ENCODE data around the gene PPM1N. TPM values are rescaled to one million over a fixed set of nuclear protein-coding genes. Genes with fewer than 3 reads are reported as not detected.

Gene PPM1N
- total and polyA plus RNA-seq, 12 donors: 0.33 to 3.7 (median 1.6) TPM; not detected in 2

DNA sequence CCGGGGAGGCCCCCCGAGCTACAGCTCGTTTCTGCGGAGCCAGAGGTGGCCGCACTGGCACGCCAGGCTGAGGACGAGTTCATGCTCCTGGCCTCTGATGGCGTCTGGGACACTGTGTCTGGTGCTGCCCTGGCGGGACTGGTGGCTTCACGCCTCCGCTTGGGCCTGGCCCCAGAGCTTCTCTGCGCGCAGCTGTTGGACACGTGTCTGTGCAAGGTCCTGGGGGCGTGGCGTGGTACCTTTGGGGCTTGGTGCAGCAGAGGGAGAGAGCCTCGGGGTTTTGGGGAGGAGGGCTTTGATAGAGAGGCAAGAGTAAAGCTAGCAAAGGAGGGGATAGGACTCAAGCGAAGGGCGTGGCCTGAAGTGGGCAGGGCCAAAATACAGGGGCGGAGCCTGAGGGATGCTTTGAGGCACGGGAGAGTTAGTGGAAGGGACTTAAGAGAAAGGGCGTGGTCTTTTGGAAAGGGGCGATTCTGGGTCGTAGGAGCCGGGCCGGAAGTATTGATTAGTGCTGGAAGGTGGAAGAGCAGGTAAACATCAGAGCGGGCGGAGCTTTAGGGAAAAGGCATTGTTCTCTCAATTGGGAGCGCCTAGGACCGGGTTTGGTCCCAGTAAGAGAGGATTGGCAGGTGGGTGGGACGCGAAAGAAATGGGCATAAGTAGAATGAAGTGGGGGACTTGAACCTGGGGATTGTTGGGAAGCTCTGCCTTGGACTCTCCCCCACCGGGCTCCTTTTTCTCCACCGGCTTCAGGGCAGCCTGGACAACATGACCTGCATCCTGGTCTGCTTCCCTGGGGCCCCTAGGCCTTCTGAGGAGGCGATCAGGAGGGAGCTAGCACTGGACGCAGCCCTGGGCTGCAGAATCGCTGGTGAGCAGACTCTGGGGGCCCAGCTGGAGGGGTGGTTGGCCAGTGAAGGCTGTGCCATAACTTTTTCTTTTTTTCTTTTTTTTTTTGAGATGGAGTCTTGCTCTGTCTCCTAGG, 1.2 kb downstream of the PPM1N start:
- Histone ChIP-seq H3K27ac (no peak overlapping the region), H3K36me3 (replicated peaks in 1 of 2) (no peaks in the 10 kb centered on the region), H3K4me1 (replicated peaks in 1 of 2) (peaks cover 19 to 20% of the 10 kb centered on the region in 2 donors), H3K27me3 (no peaks in the 10 kb centered on the region), H3K9me3 (replicated peaks in 1 of 3) (no peaks in the 10 kb centered on the region), H3K4me3 (peak overlapping the region in 1 of 4 donors; percentile 17)
- peak in 4 of 7 donors; percentile 41 to 65 (median 50) for DNase-seq
- 9 to 13% (median 11%) methylated on average over 28 to 37 of the region's 37 CpGs for WGBS, 4 donors
- intact Hi-C loops (cut with DNase I): no loop called here
- no peak for TF ChIP-seq POLR2A (IDR thresholded peaks at IDR 0.05)
- TF ChIP-seq CTCF (IDR thresholded peaks at IDR 0.05): no peak

DNA sequence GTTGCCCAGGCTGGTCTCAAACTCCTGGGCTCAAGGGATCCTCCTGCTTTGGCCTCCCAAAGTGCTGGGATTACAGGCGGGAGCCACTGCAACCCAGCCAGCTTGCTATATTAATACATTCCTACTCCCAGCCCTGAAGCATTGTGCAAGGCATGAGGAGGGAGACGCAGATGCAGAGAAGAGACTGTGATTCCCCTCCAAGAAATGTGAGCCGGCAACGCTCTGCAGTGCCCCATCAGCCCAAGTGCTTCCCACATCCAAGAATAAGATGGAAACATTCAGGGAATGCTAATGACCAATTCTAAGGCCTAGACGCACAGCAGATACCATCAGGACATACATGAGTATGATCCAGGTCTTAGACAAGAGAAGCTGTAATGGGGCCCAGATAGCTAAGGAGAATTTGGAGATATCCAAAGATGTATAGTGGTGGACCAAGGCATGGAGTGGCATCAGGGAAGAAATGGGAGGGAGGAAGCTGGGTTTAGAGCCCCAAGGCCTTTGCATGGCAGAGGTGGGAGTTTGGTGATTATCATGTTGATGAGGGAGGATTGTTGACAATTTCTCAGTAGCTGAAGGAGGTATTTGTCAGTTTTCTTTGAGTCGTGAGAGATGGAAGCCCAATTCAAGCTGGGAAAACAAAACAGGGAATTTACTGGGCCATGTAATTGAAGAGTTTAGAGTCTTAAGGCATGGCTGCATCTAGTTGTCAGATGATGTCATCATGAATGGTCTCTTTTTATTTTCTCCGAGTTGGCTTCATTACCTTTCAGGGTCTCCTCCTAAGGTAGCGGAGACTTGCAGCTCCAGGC, 2.9 kb downstream of the PPM1N start:
- Histone ChIP-seq H3K36me3 (replicated peaks in 1 of 2) (no peaks in the 10 kb centered on the region), H3K4me3 (no peak overlapping the region), H3K27me3 (no peaks in the 10 kb centered on the region), H3K4me1 (replicated peaks in 1 of 2) (peaks cover 25 to 32% of the 10 kb centered on the region in 2 donors), H3K27ac (no peak overlapping the region), H3K9me3 (replicated peaks in 1 of 3) (no peaks in the 10 kb centered on the region)
- intact Hi-C loops (cut with DNase I): no loop called here
- TF ChIP-seq POLR2A (IDR thresholded peaks at IDR 0.05) (no peak), CTCF (IDR thresholded peaks at IDR 0.05) (no peak)
- no peak for DNase-seq
- 83 to 87% (median 85%) methylated on average over 8 of the region's 8 CpGs for WGBS, 4 donors

DNA sequence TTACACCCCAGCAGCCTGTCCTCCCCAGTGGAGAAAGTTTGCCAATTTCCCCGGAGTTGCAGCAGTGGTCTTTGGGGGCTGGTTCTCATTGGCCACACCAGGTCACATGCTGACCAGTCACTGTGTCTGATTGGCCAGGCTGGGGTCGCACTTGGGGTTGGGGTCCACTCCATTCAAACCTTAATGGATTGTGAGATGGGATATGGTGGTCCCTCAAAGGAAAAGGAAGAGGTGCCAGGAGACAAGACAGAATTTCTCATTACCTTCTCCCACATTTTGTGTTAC, 3.4 kb downstream of the PPM1N start:
- TF ChIP-seq CTCF (IDR thresholded peaks at IDR 0.05) (no peak), POLR2A (IDR thresholded peaks at IDR 0.05) (no peak)
- H3K4me1 ChIP-seq (replicated peaks in 1 of 2): peaks cover 25 to 28% of the 10 kb centered on the region in 2 donors
- no peaks in the 10 kb centered on the region for H3K36me3 ChIP-seq (replicated peaks in 1 of 2)
- peak overlapping the region in 1 of 5 donors; percentile 33 for H3K27ac ChIP-seq
- 63 to 68% (median 65%) methylated on average over 2 of the region's 2 CpGs for WGBS, 4 donors
- no peaks in the 10 kb centered on the region for H3K27me3 ChIP-seq
- H3K4me3 ChIP-seq: no peak overlapping the region
- intact Hi-C loops (cut with DNase I): no loop called here
- DNase-seq: no peak
- no peaks in the 10 kb centered on the region for H3K9me3 ChIP-seq (replicated peaks in 1 of 3)

GRCh38 chr19:45502111-45502510, 3.9 kb downstream of the PPM1N start:
- peak overlapping the region in 2 of 5 donors; percentile 27 to 33 for H3K27ac ChIP-seq
- no peaks in the 10 kb centered on the region for H3K9me3 ChIP-seq (replicated peaks in 1 of 3)
- H3K27me3 ChIP-seq: no peaks in the 10 kb centered on the region
- no peak for DNase-seq
- peaks cover 25 to 28% of the 10 kb centered on the region in 2 donors for H3K4me1 ChIP-seq (replicated peaks in 1 of 2)
- no peak overlapping the region for H3K4me3 ChIP-seq
- no peaks in the 10 kb centered on the region for H3K36me3 ChIP-seq (replicated peaks in 1 of 2)
- 49 to 72% (median 62%) methylated on average over 5 of the region's 5 CpGs for WGBS, 4 donors
- TF ChIP-seq CTCF (IDR thresholded peaks at IDR 0.05) (no peak), POLR2A (IDR thresholded peaks at IDR 0.05) (no peak)
- intact Hi-C loops (cut with DNase I): no loop called here
